Kidney capillary endothelial cell (primary cell): Measurements from ENCODE around the gene OR56A3.

ENCODE experiments used
- DNase-seq: peaks from one replicate; pipeline ENCODE4 v3.0.0-alpha.2; 2018; ENCODE audit warnings: low spot score

The OR56A3 gene

DNA sequence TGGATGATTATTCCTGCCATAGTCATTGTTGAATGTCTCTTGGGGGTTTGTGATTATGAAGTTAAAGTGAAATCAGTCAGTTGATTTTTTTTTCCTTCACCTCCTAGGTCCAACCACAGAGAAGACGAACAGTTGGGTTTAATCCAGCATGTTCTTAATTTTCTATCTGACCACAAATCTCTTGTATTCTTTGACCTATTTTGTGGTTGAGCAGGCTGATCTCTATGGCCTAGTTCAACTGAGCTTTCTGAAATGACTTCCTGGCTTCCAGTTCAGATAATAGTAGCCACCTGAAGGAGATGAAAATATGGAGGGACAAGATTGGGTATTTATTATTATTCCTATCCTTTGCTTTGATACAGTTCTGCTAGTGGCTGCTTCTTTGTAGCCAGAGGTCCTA is 31.5 kb downstream of the OR56A3 start:
- no peak for DNase-seq

DNA sequence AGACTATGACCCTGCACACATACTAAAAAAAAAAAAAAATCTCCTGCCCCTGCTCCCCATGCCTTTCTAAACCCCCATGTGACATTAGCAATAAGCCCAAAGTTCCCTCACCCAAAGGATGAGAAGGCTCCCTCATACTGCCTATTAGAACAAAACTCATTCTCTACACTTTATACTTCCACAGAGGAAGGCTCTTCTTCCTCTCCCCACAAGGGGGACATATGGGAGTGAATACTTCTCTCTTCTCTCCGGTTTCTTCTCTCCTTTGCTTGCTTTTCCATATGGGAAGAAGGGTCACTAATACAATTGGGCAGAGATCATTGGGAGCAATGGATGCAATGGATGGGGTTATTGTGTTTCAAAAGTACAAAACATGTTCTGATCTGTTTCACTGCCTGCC is 41.4 kb downstream of the OR56A3 start:
- DNase-seq, result no peak

DNA sequence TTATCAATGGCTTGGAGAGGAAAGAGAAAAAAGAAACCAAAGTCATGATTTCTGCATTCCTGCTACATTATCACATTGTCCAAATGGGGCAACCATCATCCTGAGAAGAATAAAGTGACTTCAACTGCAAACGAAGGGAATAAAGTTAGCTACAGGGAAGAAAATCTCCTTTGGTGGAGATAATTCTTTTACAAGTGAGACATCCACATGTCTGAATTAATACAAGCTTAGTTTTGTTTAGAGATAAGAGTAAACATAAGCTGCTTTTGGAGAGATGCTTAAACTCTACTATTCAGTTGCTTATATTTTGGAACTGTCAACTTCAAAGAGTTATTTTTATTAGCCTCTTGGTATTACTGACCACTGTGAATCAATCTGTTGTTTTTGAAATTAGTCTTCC is 44.8 kb downstream of the OR56A3 start, which contains the start of gene OR52L1:
TSS of gene OR52L1 (minus strand) at position 101 of the 400 bp plus-strand sequence. CDS start at position 46, 55 bp downstream.
- DNase-seq, result no peak

DNA sequence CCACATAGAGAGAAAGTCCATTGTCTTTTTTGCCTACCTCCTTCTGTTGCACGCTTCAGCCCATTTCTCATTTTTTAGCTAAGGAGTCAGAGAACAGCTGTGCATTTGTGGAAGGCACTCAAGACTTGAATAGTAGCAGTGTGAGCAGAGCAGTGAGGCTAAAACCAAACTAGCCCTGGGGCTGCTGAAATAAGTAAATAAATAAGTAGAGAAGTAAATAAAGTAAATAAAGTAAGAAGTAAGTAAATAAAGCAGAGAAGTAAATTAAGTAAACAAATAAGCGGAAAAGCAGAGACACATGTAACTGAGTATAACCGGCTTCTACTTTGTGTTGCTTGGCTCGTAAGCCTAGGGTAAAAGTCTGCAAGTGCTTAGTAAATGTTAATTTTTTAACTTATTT is 47.2 kb downstream of the OR56A3 start:
- DNase-seq, result no peak

DNA sequence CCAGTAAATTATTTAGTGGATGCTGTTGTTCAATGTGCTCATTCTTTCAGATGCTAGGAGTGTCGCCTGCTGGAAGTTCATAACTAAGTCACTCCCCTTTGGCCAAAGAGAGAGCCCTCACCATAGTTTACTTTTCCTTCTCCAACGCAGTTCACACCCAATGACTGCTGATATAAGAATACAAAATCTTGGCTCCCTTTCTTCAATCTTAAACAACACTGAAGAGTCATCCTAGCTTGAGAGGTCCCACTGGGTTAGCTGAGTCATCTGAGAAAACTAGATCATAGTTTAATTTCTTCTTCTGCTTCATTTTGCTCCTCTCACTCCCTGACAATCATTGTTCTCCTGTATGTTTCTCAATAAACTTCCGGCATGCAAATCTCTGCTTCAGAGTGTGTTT is 50.1 kb downstream of the OR56A3 start:
- DNase-seq, result no peak

DNA sequence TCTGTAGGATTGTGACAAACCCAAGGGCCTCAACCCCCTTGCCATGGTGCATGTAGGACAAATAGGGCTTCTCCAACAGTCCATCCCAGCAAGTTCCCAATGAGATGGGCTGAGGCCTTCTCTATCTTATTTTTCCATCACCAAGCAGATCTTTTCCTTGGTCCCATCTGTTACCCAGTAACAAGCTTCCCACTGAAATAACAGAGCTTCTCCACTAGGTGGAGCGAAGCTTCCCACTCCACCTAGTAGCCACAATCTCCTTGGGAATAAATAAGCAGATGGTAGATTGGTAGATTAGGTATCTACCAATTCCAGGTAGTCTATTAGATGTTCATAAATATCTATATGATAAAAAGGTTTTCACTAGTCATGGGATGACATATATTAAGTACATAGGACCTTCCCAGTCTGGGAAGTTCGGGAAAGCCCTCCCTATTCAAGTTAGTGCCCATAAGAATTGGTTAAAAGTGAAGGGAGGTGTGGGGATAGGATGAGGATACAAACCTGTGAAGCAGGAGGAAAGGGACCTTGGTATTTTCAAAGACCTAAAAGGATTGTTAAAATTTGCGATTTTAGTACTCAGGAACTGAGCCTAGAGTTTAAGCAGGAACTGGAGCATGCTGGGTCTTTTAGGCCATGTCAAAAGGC is 50.7 kb downstream of the OR56A3 start:
- DNase-seq, result peak; percentile 9

DNA sequence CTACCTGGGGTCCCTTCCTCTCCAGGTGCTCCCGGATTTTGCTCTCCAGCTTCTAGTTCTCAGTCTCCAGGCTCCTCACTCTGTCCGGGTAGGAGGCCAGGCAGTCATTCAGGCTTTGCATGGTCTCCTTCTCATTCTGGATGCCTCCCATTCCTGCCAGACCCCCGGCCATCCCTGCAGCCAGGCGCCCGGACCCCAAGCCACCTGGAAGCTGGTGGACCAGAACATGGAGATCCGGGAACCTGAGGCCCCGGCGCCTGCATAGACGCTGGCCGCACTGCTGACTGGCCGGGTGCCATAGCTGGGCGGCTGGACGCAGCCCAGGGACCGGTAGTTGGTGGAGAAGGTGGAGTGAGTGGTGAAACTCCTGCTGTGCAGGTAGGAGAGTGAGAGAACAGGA is 52.7 kb downstream of the OR56A3 start:
- no peak for DNase-seq
